ENCODE results near the gene FAIM2. TPM values are rescaled to one million over a fixed set of nuclear protein-coding genes. Genes with fewer than 3 reads are reported as not detected.

FAIM2 gene
- total and polyA plus RNA-seq, 5 donors from 2014 or later: 0.10 to 6.5 (median 3.0) TPM

GRCh38 chr12:49891012-49891411 is 12.7 kb downstream of the FAIM2 start:
- Mint-ChIP-seq H3K4me1 (no peaks in the 10 kb centered on the region), H3K9me3 (no peaks in the 10 kb centered on the region), H3K27ac (no peak overlapping the region), H3K36me3 (no peaks in the 10 kb centered on the region), H3K27me3 (peaks cover 4% of the 10 kb centered on the region), H3K4me3 (no peak overlapping the region)
- Histone ChIP-seq H3K4me1 (ENCODE audit: control insufficient read depth, insufficient read depth, low read length, poor library complexity, severe bottlenecking) (no peaks in the 10 kb centered on the region), H3K27ac (ENCODE audit: insufficient read depth, low read length, poor library complexity, severe bottlenecking) (no peak overlapping the region), H3K36me3 (ENCODE audit: control insufficient read depth, insufficient read depth, low read length) (no peaks in the 10 kb centered on the region), H3K9me3 (ENCODE audit: control insufficient read depth in 2 of 2, low read length in 2 of 2) (no peaks in the 10 kb centered on the region), H3K27me3 (ENCODE audit: control insufficient read depth, insufficient read depth, low read length) (no peaks in the 10 kb centered on the region), H3K4me3 (ENCODE audit: low read depth, low read length) (no peak overlapping the region)
- DNase-seq (no peak), ATAC-seq (ENCODE audit: low read depth in 2 of 2) (no peak)

GRCh38 chr12:49890096-49890461 is 13.6 kb downstream of the FAIM2 start:
- Mint-ChIP-seq H3K27ac (no peak overlapping the region), H3K9me3 (no peaks in the 10 kb centered on the region), H3K4me3 (no peak overlapping the region), H3K36me3 (no peaks in the 10 kb centered on the region), H3K27me3 (peaks cover 4% of the 10 kb centered on the region), H3K4me1 (no peaks in the 10 kb centered on the region)
- no peaks in the 10 kb centered on the region for H3K27me3 ChIP-seq (ENCODE audit: control insufficient read depth, insufficient read depth, low read length)
- ATAC-seq (ENCODE audit: low read depth in 2 of 2) (no peak), DNase-seq (no peak)
- H3K36me3 ChIP-seq (ENCODE audit: control insufficient read depth, insufficient read depth, low read length): no peaks in the 10 kb centered on the region
- H3K9me3 ChIP-seq (ENCODE audit: control insufficient read depth in 2 of 2, low read length in 2 of 2): no peaks in the 10 kb centered on the region
- H3K27ac ChIP-seq (ENCODE audit: insufficient read depth, low read length, poor library complexity, severe bottlenecking): no peak overlapping the region
- no peaks in the 10 kb centered on the region for H3K4me1 ChIP-seq (ENCODE audit: control insufficient read depth, insufficient read depth, low read length, poor library complexity, severe bottlenecking)
- H3K4me3 ChIP-seq (ENCODE audit: low read depth, low read length): no peak overlapping the region

- no peak for ATAC-seq (ENCODE audit: low read depth in 2 of 2)
- no peaks in the 10 kb centered on the region for H3K27me3 ChIP-seq (ENCODE audit: control insufficient read depth, insufficient read depth, low read length)
- Mint-ChIP-seq H3K4me3 (no peak overlapping the region), H3K4me1 (no peaks in the 10 kb centered on the region), H3K27me3 (peaks cover 4% of the 10 kb centered on the region), H3K36me3 (no peaks in the 10 kb centered on the region), H3K9me3 (no peaks in the 10 kb centered on the region), H3K27ac (no peak overlapping the region)
- no peak overlapping the region for H3K27ac ChIP-seq (ENCODE audit: insufficient read depth, low read length, poor library complexity, severe bottlenecking)
- H3K36me3 ChIP-seq (ENCODE audit: control insufficient read depth, insufficient read depth, low read length): no peaks in the 10 kb centered on the region
- no peak for DNase-seq
- no peak overlapping the region for H3K4me3 ChIP-seq (ENCODE audit: low read depth, low read length)
- H3K4me1 ChIP-seq (ENCODE audit: control insufficient read depth, insufficient read depth, low read length, poor library complexity, severe bottlenecking): no peaks in the 10 kb centered on the region
- no peaks in the 10 kb centered on the region for H3K9me3 ChIP-seq (ENCODE audit: control insufficient read depth in 2 of 2, low read length in 2 of 2)
Observed at GRCh38 chr12:49889361-49890095, 14.2 kb downstream of the FAIM2 start.

GRCh38 chr12:49888461-49889151 is 15.1 kb downstream of the FAIM2 start:
- Mint-ChIP-seq H3K27me3 (peaks cover 4% of the 10 kb centered on the region), H3K4me3 (no peak overlapping the region), H3K9me3 (no peaks in the 10 kb centered on the region), H3K4me1 (no peaks in the 10 kb centered on the region), H3K36me3 (no peaks in the 10 kb centered on the region), H3K27ac (no peak overlapping the region)
- H3K4me3 ChIP-seq (ENCODE audit: low read depth, low read length): no peak overlapping the region
- no peaks in the 10 kb centered on the region for H3K4me1 ChIP-seq (ENCODE audit: control insufficient read depth, insufficient read depth, low read length, poor library complexity, severe bottlenecking)
- no peak for ATAC-seq (ENCODE audit: low read depth in 2 of 2)
- no peaks in the 10 kb centered on the region for H3K27me3 ChIP-seq (ENCODE audit: control insufficient read depth, insufficient read depth, low read length)
- no peaks in the 10 kb centered on the region for H3K9me3 ChIP-seq (ENCODE audit: control insufficient read depth in 2 of 2, low read length in 2 of 2)
- no peak for DNase-seq
- no peak overlapping the region for H3K27ac ChIP-seq (ENCODE audit: insufficient read depth, low read length, poor library complexity, severe bottlenecking)
- H3K36me3 ChIP-seq (ENCODE audit: control insufficient read depth, insufficient read depth, low read length): no peaks in the 10 kb centered on the region

GRCh38 chr12:49887536-49888401 is 15.9 kb downstream of the FAIM2 start:
- Mint-ChIP-seq H3K9me3 (no peaks in the 10 kb centered on the region), H3K27ac (no peak overlapping the region), H3K36me3 (no peaks in the 10 kb centered on the region), H3K27me3 (peaks cover 4% of the 10 kb centered on the region), H3K4me3 (no peak overlapping the region), H3K4me1 (no peaks in the 10 kb centered on the region)
- Histone ChIP-seq H3K4me1 (ENCODE audit: control insufficient read depth, insufficient read depth, low read length, poor library complexity, severe bottlenecking) (no peaks in the 10 kb centered on the region), H3K27ac (ENCODE audit: insufficient read depth, low read length, poor library complexity, severe bottlenecking) (no peak overlapping the region), H3K9me3 (ENCODE audit: control insufficient read depth in 2 of 2, low read length in 2 of 2) (no peaks in the 10 kb centered on the region), H3K36me3 (ENCODE audit: control insufficient read depth, insufficient read depth, low read length) (no peaks in the 10 kb centered on the region), H3K4me3 (ENCODE audit: low read depth, low read length) (no peak overlapping the region), H3K27me3 (ENCODE audit: control insufficient read depth, insufficient read depth, low read length) (no peaks in the 10 kb centered on the region)
- ATAC-seq (ENCODE audit: low read depth in 2 of 2) (no peak), DNase-seq (no peak)

GRCh38 chr12:49887091-49887490 is 16.6 kb downstream of the FAIM2 start:
- ATAC-seq (ENCODE audit: low read depth in 2 of 2) (no peak), DNase-seq (no peak)
- Histone ChIP-seq H3K36me3 (ENCODE audit: control insufficient read depth, insufficient read depth, low read length) (no peaks in the 10 kb centered on the region), H3K27ac (ENCODE audit: insufficient read depth, low read length, poor library complexity, severe bottlenecking) (no peak overlapping the region), H3K27me3 (ENCODE audit: control insufficient read depth, insufficient read depth, low read length) (no peaks in the 10 kb centered on the region), H3K4me1 (ENCODE audit: control insufficient read depth, insufficient read depth, low read length, poor library complexity, severe bottlenecking) (no peaks in the 10 kb centered on the region), H3K4me3 (ENCODE audit: low read depth, low read length) (no peak overlapping the region), H3K9me3 (ENCODE audit: control insufficient read depth in 2 of 2, low read length in 2 of 2) (no peaks in the 10 kb centered on the region)
- peaks cover 4% of the 10 kb centered on the region for H3K27me3 Mint-ChIP-seq
- no peak overlapping the region for H3K4me3 Mint-ChIP-seq
- no peaks in the 10 kb centered on the region for H3K36me3 Mint-ChIP-seq
- H3K27ac Mint-ChIP-seq: no peak overlapping the region
- no peaks in the 10 kb centered on the region for H3K9me3 Mint-ChIP-seq
- H3K4me1 Mint-ChIP-seq: no peaks in the 10 kb centered on the region

GRCh38 chr12:49885663-49886461 is 17.8 kb downstream of the FAIM2 start:
- H3K9me3 Mint-ChIP-seq: no peaks in the 10 kb centered on the region
- no peak for DNase-seq
- ATAC-seq (ENCODE audit: low read depth in 2 of 2): no peak
- peaks cover 4% of the 10 kb centered on the region for H3K27me3 Mint-ChIP-seq
- H3K27ac Mint-ChIP-seq: no peak overlapping the region
- no peak overlapping the region for H3K27ac ChIP-seq (ENCODE audit: insufficient read depth, low read length, poor library complexity, severe bottlenecking)
- H3K27me3 ChIP-seq (ENCODE audit: control insufficient read depth, insufficient read depth, low read length): no peaks in the 10 kb centered on the region
- no peak overlapping the region for H3K4me3 ChIP-seq (ENCODE audit: low read depth, low read length)
- no peaks in the 10 kb centered on the region for H3K4me1 ChIP-seq (ENCODE audit: control insufficient read depth, insufficient read depth, low read length, poor library complexity, severe bottlenecking)
- H3K4me1 Mint-ChIP-seq: no peaks in the 10 kb centered on the region
- H3K36me3 ChIP-seq (ENCODE audit: control insufficient read depth, insufficient read depth, low read length): no peaks in the 10 kb centered on the region
- no peak overlapping the region for H3K4me3 Mint-ChIP-seq
- no peaks in the 10 kb centered on the region for H3K9me3 ChIP-seq (ENCODE audit: control insufficient read depth in 2 of 2, low read length in 2 of 2)
- no peaks in the 10 kb centered on the region for H3K36me3 Mint-ChIP-seq

Data from CD4-positive, CD25-positive, alpha-beta regulatory T cell (primary cell).